GM19455 (cell line): ENCODE data around the gene CFAP99.

Source experiments
- ATAC-seq: cut with Tn5 transposase; IDR thresholded peaks from one replicate; pipeline ENCODE4 v1.9.1; 2021; ENCODE audit not compliant: unreplicated experiment

The CFAP99 gene

DNA sequence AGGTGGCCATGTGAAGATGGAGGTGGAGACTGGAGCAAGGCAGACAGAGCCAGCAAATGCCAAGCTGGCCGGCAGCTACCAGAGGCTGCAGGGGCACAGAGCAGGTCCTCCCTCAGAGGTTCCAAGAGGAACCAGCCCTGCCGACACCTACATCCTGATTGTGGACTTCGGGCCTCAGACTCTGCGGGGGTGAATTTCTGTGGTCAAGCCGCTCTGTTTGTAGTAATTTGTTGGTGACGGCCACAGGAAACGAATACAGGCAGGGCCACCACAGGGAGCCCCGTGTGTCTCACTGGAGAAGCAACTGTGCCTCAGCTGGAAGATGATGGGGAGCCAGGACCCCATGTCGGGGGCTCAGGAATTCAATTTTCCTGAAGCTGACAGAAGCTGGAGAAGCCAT lies 28.6 kb upstream of the CFAP99 start:
- no peak for ATAC-seq

DNA sequence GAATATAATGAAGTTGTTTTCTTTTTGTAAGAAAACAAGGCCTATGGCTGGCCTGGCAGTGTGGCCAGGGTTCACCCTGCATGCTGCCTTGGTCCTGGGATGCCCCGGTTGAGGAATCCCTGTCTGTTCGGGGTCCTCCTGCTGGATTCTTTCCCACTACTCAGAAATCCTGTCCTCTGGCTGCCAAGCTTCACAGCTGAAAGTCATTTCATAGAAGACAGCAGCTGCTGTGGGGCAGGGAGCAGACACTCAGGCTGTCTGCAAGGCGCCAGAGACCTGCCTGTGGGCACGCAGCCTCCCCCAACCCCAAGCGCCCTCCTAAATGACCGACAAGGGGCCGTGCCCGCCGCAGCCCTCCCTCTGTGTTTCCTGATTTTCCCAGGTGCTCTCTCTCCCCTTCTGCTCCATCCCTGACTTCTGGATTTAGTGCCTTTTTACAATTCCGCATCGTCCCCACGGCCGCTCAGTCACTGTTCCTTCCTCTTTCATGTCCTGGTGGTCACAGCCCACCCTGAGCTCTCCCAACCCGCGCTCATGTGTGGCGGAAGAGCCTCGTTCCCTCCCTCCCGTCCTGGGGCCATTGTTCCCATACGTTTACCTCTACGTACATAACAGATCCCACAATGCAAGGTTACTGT lies 27.9 kb upstream of the CFAP99 start:
- ATAC-seq = no peak

DNA sequence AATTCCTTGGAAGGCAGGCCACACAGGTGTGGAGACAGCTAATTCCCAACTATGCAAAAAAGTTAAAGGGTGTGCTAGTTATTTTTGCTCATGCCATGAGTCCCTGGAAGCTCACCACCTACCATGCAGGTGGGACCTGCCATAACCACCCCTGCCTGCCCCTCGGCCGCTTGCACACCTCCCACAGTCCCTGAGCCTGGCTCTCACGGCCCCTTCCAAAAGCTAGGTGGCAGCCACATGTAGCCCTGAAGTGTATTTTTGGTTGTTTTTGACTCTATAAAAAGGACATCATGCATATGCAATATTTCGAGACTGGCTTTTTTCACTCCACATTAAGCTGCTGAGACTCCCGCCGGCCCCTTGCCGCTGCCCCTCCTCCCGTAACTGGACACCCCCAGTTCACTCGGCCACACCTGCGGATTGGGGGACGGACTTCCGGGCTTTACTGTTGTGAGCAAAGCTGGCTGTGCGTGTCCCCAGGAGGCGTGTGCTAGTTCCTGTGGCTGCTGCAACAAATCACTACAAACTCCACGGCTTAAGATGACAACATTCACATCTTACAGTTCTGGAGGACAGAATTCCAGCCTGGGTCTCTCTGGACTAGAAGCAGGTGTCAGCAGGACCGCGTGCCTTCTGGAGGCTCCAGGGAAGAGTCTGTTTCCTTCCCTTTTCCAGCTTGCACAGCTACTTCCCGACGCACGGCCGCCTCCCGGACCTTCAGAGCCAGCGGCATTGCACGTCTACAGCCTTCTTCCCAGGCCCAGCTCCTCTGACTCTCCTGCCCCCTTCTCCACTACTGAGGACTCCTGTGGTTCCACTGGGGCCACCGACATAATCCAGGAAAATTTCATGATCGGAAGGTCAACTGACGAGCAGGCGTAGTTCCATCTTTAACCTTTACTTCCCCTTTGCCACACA lies 25.1 kb upstream of the CFAP99 start:
- ATAC-seq = no peak

DNA sequence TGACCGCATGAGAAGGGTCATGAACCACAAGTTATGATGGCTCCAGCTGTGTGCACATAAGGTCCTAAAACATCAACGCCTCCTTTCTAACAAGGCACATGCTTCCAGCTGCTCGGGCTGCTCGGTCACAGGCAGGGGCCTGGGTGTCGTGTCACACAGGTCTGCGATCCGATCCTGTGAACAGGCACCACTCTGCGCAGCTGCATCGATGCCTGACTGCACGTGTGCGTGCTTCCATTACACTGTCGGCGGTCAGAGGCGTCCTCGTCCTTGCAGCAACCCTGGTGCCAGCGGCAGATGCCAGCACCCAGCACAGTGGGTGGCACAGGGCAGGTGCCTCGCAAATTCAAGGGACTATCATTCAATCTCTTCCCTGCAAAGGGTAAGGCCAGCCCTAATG lies 24.2 kb upstream of the CFAP99 start:
- ATAC-seq = no peak

DNA sequence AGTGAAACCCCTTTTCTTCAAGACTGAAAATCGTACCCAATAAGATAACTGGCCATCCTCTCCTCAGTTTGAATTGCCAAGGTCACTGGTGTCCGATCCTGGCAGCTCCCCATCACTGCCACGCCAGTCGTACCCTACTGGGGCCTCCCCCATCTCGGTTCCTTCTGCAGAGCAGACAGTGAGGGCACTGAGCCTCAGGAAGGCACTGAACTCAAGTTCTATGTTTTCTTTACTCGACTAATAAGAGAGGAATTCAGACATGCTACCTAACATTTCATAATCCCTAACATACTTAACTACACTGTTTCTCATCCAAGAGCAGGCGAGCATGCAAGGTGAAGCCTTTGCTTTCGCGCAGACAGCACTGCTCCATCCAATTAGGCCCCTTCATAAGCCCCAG lies 23.7 kb upstream of the CFAP99 start:
- no peak for ATAC-seq

DNA sequence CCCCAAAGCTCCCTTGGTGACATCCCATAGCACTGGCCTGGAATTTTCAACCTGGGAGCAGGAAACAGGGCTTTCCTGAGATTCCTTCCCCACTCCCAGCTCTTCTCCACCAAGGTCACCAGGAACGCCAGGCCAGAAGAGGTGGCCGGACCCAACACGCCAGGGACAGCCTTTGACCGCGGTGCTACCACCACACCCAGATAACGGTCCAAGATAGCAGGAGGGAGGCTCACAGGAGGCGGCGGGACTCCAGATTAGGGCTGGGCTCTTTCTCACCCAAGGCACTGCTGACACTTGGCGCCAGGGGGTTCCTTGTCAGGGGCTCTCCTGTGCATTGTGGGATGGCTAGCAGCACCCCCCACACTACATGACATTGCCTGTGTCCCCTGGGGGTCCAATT lies 23.2 kb upstream of the CFAP99 start:
- ATAC-seq = no peak

DNA sequence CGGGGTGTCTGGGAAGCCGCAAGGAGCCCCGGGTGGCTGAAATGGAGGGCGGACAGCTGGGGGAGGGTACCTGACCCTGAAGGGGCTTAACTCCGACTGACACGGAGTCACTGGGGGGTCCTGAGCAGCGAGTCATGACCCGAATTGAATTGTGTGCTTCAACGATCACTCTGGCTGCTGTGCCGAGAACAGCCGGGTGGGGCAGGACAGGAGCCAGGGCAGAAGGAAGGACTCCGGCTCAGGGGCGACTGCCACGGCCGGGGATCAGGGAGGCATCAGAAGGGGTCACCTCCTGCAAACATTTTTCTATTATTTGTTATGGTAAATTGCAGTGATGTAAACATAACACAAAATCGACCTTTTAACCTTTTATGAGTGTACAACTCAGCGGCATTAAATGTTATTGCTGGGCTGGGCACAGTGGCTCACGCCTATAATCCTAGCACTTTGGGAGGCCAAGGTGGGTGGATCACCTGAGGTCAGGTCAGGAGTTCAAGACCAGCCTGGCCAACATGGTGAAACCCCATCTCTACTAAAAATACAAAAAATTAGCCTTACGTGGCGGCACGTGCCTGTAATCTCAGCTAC lies 21.9 kb upstream of the CFAP99 start:
- ATAC-seq = no peak

DNA sequence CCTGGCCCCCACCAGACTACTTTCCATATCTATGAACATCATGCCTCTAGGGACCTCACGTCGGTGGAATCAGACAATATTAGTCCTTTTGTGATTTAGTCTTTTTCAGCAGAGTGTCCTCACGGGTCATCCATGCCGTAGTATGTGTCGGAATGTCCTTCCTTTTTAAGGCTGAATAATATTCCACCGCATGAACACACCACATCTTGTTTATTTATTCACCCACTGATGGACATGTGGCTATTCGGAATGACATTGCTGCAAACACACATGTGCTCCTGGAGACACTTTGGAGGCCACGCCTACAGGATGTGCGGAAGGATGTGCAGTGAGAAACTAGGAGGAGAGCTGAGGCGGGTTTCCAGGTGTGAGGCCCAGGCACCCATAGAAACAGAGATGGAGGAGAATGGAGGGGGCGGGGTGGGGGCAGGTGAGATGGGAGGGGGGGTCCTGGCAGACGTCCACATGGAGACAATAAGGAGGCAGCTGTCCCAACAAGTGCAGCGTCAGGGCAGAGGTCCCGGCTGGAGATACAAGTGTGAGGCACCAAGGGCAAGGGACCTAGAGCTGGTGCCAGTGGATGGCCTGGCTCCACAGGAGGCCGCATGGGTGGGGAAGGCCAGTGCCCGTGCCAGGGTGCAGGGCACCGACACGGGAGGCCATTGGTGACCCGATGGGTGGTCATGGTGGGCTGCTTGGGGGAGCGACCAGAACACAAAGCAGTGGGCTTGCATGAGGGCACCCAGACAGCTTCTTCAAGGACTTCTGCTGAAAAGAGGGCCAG lies 21.0 kb upstream of the CFAP99 start:
- ATAC-seq = no peak

DNA sequence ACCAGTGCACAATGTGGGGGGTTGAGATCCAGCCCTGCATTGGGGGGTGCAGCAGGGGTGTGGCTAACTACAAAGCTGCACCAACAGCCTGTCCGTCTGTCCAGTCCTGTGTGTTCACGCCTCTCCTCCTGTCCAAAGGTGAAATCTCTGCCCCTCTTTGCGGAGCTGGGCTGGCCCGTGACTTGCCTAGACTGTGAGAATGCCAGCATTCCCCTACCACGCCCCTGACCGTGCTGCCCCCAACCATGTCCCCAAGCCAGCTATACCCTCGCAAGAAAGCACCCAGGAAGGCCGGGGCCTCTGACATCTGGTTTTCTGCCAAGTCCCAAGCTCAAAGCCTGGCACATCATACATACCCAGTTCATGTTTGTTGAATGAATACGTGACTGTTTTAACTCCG lies 19.5 kb upstream of the CFAP99 start:
- ATAC-seq = no peak

DNA sequence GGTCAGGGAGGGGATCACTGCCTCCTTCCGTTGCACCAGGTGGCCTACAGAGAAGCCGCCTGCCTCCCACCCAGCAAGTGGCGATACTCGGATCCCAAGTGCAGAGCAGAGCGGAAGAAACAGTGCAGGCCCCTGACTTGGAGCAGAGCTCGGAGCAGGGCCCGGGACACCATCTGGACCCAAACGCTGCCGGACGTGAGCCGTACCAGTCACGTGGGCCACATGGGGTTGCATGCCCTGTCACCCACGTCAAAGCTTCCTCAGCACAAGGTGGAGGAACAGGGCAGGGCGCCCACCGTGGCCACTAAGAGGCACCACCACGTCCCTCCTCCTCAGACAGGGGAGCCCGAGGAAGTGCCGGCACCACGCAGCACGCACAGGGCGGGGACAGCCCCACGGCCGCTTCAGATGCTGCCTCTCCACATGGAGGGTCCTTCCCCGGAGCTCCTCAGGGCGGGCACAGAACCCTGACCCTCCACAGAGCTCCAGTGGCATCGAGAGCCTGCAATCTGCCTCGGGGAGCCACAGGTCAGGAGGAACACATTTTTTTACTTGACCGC lies 19.0 kb upstream of the CFAP99 start:
- no peak for ATAC-seq

DNA sequence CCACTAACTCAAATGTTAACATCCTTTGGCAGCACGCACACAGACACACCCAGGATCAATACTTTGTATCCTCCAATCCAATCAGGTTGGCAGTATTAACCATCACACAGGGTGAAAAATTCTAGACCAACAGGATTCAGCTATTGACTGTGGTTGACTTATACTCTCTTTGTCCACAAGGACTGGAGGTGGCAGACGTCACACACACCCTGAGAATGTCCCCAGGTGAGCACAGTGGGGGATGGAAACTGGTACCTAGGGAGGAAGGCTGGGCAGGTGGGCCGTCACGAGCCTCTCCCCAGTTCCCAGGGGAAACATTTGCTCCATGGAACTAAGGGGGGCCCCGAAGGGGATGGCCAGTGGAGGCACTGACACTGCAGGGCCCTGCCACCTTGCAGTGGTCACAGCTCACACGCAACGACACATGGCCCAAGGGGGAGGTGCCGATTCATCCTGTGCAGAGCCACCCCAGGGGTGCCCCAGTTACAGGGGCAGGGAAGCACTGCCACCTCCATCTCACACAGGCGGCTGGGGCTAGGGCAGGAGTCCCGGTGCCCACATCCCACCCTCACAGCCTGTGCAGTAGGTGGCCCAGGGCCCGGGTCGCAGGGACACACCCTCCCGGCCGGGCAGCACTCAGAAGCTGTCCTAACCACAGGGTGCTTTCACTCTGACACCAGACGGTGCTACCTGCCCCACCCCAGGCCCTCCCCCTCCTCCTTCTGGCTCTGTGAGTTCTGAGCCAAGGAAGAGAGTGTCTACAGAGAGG lies 17.7 kb upstream of the CFAP99 start:
- ATAC-seq = no peak

DNA sequence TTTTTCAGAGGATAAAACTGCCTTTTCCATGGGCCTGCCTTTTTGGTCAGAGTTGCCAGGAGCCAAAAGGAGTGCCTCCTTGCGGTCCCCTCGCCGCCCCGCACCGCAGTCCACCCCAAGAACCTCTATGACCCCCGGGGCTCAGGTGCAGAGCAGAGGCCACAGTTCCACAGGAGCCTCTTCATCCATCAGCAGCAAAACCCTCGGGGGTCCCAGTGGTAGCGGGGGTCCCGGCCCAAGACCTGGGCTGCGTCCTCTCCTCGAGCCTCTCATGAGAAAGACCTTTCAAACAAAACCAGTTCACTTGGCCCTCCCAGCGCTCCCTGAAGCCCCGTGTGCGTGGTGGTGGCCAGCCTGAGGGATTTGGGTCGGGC lies 17.2 kb upstream of the CFAP99 start:
- ATAC-seq = no peak

DNA sequence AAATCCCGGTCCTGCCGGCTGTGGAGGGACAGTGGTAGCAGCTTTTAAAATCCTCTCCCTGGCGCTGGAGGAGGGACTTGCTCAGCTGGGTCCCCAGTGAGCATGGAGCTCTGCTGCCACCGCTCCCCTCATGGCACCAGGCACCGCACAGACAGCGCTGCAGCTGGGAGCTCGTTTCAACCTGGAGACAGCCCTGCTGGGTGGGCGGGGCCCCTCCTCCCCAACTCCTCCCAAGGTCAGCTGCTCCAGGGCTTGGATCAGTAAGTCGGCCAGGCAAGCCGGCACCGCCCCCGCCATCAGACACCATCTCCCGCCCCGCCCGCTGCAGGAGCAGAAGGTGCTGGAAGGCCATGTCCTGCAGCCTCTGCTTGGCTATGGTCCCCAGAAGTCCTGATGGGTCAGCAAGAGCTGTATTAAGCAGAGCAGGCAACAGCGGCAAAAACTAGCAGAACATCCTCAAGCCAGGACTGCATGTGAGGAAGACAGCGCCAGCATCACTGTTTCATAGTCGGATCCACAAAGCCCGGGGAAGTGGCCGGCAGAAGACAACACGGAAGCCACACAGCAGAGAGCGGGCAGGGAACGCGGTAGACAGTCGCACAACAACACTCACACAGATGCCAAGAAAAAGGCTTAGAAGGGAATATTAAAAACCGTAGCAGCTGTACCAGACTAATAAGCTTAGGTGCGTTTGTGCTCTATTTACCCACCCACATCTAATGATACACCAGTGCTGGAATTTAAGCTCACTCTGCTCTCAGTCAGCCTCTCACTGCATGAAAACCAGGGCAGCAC lies 16.5 kb upstream of the CFAP99 start:
- no peak for ATAC-seq

DNA sequence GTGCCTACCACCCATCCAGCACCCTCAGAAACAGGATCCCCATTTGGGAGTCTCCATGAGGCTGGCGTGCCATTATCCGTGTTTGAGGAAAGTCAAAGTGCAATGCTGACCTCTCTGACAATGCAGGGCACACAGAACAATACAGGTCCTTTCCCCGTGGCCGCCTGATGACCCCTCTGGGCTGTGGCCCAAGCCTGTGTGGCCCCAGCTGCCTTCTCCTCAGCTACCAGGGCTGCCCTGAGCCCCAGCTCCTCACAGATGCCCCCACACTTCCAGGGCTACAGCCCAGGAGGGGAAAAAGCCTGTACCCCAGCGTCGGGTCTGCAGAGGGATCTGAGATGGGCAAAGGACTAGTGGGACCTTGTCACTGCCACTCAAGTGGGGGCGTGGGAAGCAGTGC lies 15.8 kb upstream of the CFAP99 start:
- no peak for ATAC-seq

DNA sequence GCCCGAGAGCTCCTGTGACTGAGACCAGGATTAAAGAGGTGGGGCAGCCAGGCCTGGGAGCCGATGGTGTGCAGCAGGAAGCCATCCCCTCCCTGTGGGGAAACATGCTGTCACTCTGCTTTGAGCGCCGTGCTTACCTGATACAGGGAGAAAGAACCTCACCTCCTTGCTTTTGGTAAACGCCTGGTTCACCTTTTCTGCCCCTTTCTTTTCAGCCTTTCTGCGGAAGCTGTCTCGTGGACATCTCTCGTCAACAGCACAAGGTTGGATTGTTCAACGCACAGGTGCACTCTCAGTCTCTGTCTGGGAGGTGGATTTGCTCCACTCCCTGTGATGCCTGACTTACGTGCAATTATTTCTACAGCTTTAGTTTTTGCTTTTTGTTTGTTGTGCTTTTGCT lies 12.3 kb upstream of the CFAP99 start:
- ATAC-seq = no peak

DNA sequence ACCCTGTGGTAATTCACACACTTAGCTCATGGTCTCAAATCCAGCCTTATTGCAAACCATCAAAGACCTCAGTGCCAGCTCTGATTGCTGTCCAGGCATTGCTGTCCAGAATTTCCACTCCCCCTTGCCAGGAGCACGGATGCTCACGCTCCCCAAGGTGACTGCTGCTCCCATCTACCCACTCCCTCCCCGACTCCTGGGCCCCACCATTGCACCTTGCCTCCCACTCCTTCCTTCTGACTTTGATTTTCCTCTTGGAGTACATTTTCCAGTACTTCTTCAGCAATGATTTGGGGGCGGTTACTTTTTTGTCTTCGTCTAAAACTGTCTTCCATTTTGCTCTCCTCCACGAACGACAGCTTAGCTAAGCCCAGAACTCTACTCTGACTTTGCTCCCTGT lies 11.8 kb upstream of the CFAP99 start:
- ATAC-seq = no peak

DNA sequence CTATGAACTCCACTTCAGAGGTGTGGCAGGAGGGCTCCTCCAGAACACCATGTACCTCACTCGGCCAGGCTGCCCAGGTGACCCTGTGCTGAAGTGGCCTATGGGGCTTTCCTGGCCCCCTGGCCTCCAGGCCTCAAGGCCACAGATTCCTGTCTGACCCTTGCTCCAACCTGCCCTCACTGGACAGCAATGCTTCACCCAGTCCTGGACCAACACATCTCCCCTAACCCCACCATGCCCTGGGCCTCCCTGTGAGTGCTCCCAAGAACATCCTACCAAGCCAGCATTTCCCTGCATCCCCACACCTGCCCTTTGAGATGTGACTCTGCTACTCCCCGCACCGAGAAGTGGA lies 10.8 kb upstream of the CFAP99 start:
- ATAC-seq = no peak

DNA sequence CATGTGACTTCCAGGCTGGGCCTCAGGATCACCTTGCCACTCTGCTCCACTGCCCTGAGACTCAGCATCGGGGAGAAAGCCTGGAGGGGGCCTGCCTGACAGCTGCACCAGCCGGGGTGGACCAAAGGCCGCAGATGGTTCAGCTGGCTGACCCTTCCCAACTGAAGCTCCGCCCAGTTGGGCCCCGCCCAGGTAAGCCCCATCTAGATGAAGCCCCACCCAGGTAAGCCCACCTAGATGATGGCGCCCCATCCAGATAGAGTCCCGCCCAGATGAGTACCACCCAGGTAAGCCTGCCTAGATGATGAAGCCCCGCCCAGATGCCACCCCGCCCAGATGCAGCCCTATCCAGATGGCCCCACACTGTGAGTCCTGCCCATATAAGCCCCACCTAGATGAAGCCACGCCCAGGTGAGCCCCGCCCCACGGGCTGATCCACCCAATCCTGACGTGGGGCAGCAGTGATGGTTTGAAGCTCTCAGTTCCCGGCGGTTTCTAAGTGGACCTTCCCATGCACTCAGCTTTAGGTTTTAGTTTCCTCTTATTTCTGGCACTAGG lies 10.3 kb upstream of the CFAP99 start:
- ATAC-seq = no peak

DNA sequence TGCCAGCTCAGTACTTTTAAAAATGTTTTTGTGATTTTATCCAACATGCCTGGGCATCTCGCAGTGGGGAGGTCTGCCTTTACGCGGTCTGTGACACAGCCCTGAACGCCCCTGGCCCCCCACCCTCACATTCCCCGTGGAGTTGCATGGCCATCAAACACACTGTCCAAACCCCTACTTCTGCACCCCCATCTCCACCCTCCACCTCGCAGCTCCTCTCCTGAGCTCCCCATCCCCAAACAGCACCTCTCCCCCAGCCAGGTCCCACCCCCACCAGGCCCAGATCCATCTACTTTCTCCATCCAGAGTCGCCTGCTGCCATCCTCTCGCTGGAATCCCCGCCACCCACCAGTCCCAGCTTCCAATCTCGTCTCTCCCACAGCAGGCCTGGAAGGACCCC lies 9.8 kb upstream of the CFAP99 start:
- ATAC-seq = no peak
